A549 (cell line): Measurements from ENCODE around the gene ACE.

Experiments used
- EP300 ChIP-seq, 2 experiments: fragments of >200 bp; sonication (Bioruptor Twin); formaldehyde crosslinking; IDR thresholded peaks; 2 replicates in 1 of 2; 3 replicates in 1 of 2; pipeline ENCODE4 v1.6.1; 2016 to 2017
- MAX ChIP-seq: IDR thresholded peaks from 2 replicates; pipeline ENCODE4 v1.6.1; 2012
- TF ChIP-seq, protein P1 (sequence below): fragments of >200 bp; sonication (Bioruptor Twin); formaldehyde crosslinking; IDR thresholded peaks from 3 replicates; pipeline ENCODE4 v1.5.1; 2016

GRCh38 chr17:63512896-63513644 lies 36.2 kb downstream of the ACE start:
- no peak for TF ChIP-seq MAX
- TF ChIP-seq, protein P1, sequence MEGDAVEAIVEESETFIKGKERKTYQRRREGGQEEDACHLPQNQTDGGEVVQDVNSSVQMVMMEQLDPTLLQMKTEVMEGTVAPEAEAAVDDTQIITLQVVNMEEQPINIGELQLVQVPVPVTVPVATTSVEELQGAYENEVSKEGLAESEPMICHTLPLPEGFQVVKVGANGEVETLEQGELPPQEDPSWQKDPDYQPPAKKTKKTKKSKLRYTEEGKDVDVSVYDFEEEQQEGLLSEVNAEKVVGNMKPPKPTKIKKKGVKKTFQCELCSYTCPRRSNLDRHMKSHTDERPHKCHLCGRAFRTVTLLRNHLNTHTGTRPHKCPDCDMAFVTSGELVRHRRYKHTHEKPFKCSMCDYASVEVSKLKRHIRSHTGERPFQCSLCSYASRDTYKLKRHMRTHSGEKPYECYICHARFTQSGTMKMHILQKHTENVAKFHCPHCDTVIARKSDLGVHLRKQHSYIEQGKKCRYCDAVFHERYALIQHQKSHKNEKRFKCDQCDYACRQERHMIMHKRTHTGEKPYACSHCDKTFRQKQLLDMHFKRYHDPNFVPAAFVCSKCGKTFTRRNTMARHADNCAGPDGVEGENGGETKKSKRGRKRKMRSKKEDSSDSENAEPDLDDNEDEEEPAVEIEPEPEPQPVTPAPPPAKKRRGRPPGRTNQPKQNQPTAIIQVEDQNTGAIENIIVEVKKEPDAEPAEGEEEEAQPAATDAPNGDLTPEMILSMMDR = no peak
- no peak for TF ChIP-seq EP300 (IDR thresholded peaks at IDR 0.05)
